Testis (tissue), 3 donors: ENCODE results near the gene PDLIM7. TPM values are rescaled to one million over a fixed set of nuclear protein-coding genes. Genes with fewer than 3 reads are reported as not detected.

Experiments used
- DNase-seq: peaks from one replicate; pipeline ENCODE4 v3.0.0-alpha.2; 2019
- H3K27ac ChIP-seq, 2 donors: fragments of 200-600 bp; sonication (generic); one replicate each; pipeline ENCODE4 v1.5.1; 2019
- H3K27me3 ChIP-seq: fragments of 200-600 bp; sonication (generic); one replicate; pipeline ENCODE4 v1.5.1; 2019
- H3K36me3 ChIP-seq: fragments of 200-600 bp; sonication (generic); one replicate; pipeline ENCODE4 v1.5.1; 2017; ENCODE audit warnings: low read depth; ENCODE audit errors: missing control alignments
- H3K4me1 ChIP-seq: fragments of 200-600 bp; sonication (generic); one replicate; pipeline ENCODE4 v1.5.1; 2019
- H3K4me3 ChIP-seq, 2 donors: fragments of 200-600 bp; sonication (generic); one replicate each; pipeline ENCODE4 v1.5.1; 2017 to 2019
- H3K9me3 ChIP-seq: fragments of 200-600 bp; sonication (generic); one replicate; pipeline ENCODE4 v1.5.1; 2017
- POLR2A ChIP-seq: fragments of 450-650 bp; IDR thresholded peaks from one replicate; pipeline ENCODE4 v1.6.1; 2017; ENCODE audit warnings: antibody characterized with exemption, mild to moderate bottlenecking, moderate library complexity
- WGBS, 2 donors: methylation state at CpG; one replicate each; pipeline ENCODE4 v1.1.5; 2018; 5-methylcytosine and 5-hydroxymethylcytosine counted together
- intact Hi-C: fragments of 100-400 bp; cut with DNase I; formaldehyde crosslinking; loops from one replicate; pipeline ENCODE4 v1.15.1; 2023; ENCODE audit warnings: low total_unique reads
- polyA plus RNA-seq: library from polyadenylated mRNA; stranded (reverse); fragments of 350-450 nt; fragmentation: Illumina TruSeq; extraction: RNeasy Lipid Tissue Mini Kit (QIAGEN cat#74804); gene quantifications from one replicate; pipeline ENCODE4 v1.2.3, GENCODE V29; 2014; ENCODE audit warnings: low read depth, low replicate concordance; ENCODE audit not compliant: insufficient read depth
- total RNA-seq, 2 donors: library from RNA; depleted of rRNA; stranded (reverse); fragments of >200 nt; gene quantifications; one replicate each; pipeline ENCODE4 v1.2.3, GENCODE V29; 2016
- TF ChIP-seq, protein P1 (sequence below), 3 experiments: fragments of 450-650 bp in 2 of 3; fragments of 200-600 bp in 1 of 3; sonication (generic) in 1 of 3; IDR thresholded peaks; one replicate each; pipeline ENCODE4 v1.5.1; 2016 to 2019; ENCODE audit warnings: antibody characterized with exemption in 3 of 3, mild to moderate bottlenecking in 2 of 3, moderate library complexity in 1 of 3

Gene PDLIM7
- total and polyA plus RNA-seq, 3 donors from 2014 or later: 72.2 to 118 (median 90.5) TPM

DNA sequence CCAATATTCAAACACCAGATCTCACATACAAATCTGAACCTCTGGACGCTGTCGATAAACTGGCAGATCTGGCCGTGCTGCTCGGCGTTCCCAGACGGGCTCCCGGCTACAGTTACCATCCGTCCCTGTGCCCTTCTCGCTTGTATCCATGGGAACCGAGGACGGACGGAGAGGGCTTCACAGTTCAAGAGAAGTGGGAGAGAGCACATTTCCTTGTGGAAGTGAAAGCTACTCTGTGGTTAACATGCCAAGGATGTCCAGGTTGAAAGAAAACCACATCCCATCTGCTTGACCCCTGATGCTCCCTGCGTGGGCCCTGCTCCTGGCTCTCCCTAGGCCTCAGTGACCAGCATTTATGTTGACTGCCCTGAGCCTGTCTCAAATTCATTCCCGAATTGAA is 17.6 kb downstream of the PDLIM7 start:
- H3K27ac ChIP-seq: peak overlapping the region in 1 of 2 donors; percentile 59
- peaks cover 27% of the 10 kb centered on the region for H3K4me1 ChIP-seq
- no peak overlapping the region for H3K4me3 ChIP-seq
- 47 to 48% methylated on average over 13 to 14 of the region's 14 CpGs for WGBS, 2 donors
- TF ChIP-seq, protein P1, sequence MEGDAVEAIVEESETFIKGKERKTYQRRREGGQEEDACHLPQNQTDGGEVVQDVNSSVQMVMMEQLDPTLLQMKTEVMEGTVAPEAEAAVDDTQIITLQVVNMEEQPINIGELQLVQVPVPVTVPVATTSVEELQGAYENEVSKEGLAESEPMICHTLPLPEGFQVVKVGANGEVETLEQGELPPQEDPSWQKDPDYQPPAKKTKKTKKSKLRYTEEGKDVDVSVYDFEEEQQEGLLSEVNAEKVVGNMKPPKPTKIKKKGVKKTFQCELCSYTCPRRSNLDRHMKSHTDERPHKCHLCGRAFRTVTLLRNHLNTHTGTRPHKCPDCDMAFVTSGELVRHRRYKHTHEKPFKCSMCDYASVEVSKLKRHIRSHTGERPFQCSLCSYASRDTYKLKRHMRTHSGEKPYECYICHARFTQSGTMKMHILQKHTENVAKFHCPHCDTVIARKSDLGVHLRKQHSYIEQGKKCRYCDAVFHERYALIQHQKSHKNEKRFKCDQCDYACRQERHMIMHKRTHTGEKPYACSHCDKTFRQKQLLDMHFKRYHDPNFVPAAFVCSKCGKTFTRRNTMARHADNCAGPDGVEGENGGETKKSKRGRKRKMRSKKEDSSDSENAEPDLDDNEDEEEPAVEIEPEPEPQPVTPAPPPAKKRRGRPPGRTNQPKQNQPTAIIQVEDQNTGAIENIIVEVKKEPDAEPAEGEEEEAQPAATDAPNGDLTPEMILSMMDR (IDR thresholded peaks at IDR 0.05): no peak
- no peak for TF ChIP-seq POLR2A
- H3K9me3 ChIP-seq: no peaks in the 10 kb centered on the region
- no peak for DNase-seq
- H3K27me3 ChIP-seq: no peaks in the 10 kb centered on the region
- H3K36me3 ChIP-seq: no peaks in the 10 kb centered on the region
- intact Hi-C loops: no loop called here

- peaks cover 35% of the 10 kb centered on the region for H3K4me1 ChIP-seq
- peak; percentile 89 for DNase-seq
- TF ChIP-seq, protein P1 (IDR thresholded peaks at IDR 0.05): no peak
- TF ChIP-seq POLR2A: no peak
- H3K9me3 ChIP-seq: no peaks in the 10 kb centered on the region
- no peaks in the 10 kb centered on the region for H3K36me3 ChIP-seq
- intact Hi-C loops: no loop called here
- H3K27ac ChIP-seq: peak overlapping the region in 1 of 2 donors; percentile 59
- 36 to 54% methylated on average over 18 of the region's 18 CpGs for WGBS, 2 donors
- no peaks in the 10 kb centered on the region for H3K27me3 ChIP-seq
- H3K4me3 ChIP-seq: no peak overlapping the region
Measured at GRCh38 chr5:177478711-177479646, 18.4 kb downstream of the PDLIM7 start.

GRCh38 chr5:177477701-177478477 is 19.5 kb downstream of the PDLIM7 start:
- no peak for DNase-seq

DNA sequence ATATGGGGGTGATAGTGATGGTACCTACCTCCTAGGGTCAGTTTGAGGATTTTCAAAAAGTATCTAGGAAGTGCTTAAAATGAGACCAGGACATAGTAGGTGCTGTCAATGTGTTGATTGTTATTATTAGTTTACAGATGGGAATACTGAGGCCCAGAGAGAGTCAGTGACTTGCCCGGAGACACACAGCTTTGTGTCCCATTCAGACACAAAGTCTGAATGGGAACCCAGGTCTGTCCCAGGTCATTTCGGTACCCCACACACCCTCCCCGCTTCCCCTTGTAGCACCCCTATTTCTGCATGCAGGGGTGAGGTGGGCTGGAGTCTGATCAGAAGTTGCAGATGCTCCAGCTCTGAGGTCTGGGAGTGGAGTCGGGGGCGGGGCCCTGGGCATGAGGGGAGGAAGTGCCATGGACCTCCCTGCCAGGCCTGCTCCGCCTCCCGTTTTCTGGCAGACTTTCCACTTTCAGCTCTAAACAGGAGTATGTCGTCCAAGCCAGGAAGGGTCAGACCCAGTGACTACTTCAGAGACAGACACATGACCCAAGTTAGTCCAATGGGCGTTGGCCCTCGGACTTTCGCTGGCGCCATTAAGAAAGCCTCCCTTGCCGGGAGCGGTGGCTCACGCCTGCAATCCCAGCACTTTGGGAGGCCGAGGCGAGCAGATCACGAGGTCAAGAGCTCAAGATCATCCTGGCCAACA is 20.7 kb downstream of the PDLIM7 start:
- Histone ChIP-seq H3K27ac (peak overlapping the region in 1 of 2 donors; percentile 30), H3K36me3 (no peaks in the 10 kb centered on the region), H3K4me1 (peaks cover 45% of the 10 kb centered on the region), H3K27me3 (no peaks in the 10 kb centered on the region), H3K9me3 (no peaks in the 10 kb centered on the region), H3K4me3 (no peak overlapping the region)
- no peak for DNase-seq
- intact Hi-C loops: no loop called here
- TF ChIP-seq POLR2A: no peak
- TF ChIP-seq, protein P1 (IDR thresholded peaks at IDR 0.05): no peak
- WGBS, 2 donors: 81 to 85% methylated on average over 11 to 18 of the region's 18 CpGs

More at GRCh38 chr5:177477701-177478477, 19.5 kb downstream of the PDLIM7 start:
- Histone ChIP-seq H3K4me1 (peaks cover 37% of the 10 kb centered on the region), H3K36me3 (no peaks in the 10 kb centered on the region), H3K4me3 (no peak overlapping the region), H3K27me3 (no peaks in the 10 kb centered on the region), H3K9me3 (no peaks in the 10 kb centered on the region), H3K27ac (peak overlapping the region in 1 of 2 donors; percentile 3)
- TF ChIP-seq, protein P1 (IDR thresholded peaks at IDR 0.05): no peak
- TF ChIP-seq POLR2A: no peak
- WGBS, 2 donors: 87 to 88% methylated on average over 13 of the region's 13 CpGs
- intact Hi-C loops: no loop called here
